PC-9 (cell line): ENCODE measurements around the gene TTF2. TPM values are rescaled to one million over a fixed set of nuclear protein-coding genes. Genes with fewer than 3 reads are reported as not detected.

Experiments used
- BruUV-seq: library from RNA; stranded (reverse); fragments of 400-500 nt; replicated peaks from 2 replicates; lab custom pipeline; 2021; lab: Mats Ljungman, UMichigan
- CTCF ChIA-PET: fragments of 300-600 bp; sonication (Branson Sonifier 250); formaldehyde crosslinking; loops from one replicate; lab custom pipeline; 2022; ENCODE audit warnings: antibody characterized with exemption; lab: Charles Lee
- POLR2A ChIA-PET: fragments of 300-600 bp; sonication (Branson Sonifier 250); formaldehyde crosslinking; loops from one replicate; lab custom pipeline; 2022; ENCODE audit warnings: antibody characterized with exemption; ENCODE audit not compliant: unreplicated experiment; lab: Charles Lee
- DNase-seq, 2 experiments: peaks; one replicate each; pipeline versions ENCODE4 v3.0.0 to v3.0.0-alpha.2; 2015 to 2022; ENCODE audit warnings: mixed read lengths in 1 of 2
- H2AFZ ChIP-seq: fragments of 200-600 bp; sonication (generic); 2 replicates; pipeline ENCODE4 v1.8.1; 2017; ENCODE audit warnings: antibody characterized with exemption
- H3F3A ChIP-seq: fragments of 200-600 bp; sonication (generic); 2 replicates; pipeline ENCODE4 v1.8.1; 2017; ENCODE audit warnings: antibody characterized with exemption, mild to moderate bottlenecking, low read depth; ENCODE audit not compliant: insufficient read depth
- H3K27ac ChIP-seq: fragments of 200-600 bp; sonication (generic); 2 replicates; pipeline ENCODE4 v1.6.1; 2016; ENCODE audit warnings: mixed run types
- H3K27me3 ChIP-seq: fragments of 200-600 bp; sonication (generic); 2 replicates; pipeline ENCODE4 v1.6.1; 2016; ENCODE audit warnings: low read depth, mixed run types; ENCODE audit not compliant: insufficient read depth
- H3K36me3 ChIP-seq: fragments of 200-600 bp; sonication (generic); 2 replicates; pipeline ENCODE4 v1.6.1; 2016; ENCODE audit warnings: low read depth, mixed run types
- H3K4me1 ChIP-seq: fragments of 200-600 bp; sonication (generic); replicated peaks from 2 replicates; pipeline ENCODE4 v1.6.1; 2016; ENCODE audit warnings: mixed run types; ENCODE audit not compliant: insufficient read depth
- H3K4me2 ChIP-seq: fragments of 200-600 bp; sonication (generic); 2 replicates; pipeline ENCODE4 v1.6.1; 2017; ENCODE audit warnings: mixed run types
- H3K4me3 ChIP-seq: fragments of 200-600 bp; sonication (generic); 2 replicates; pipeline ENCODE4 v1.6.1; 2016; ENCODE audit warnings: mixed run types
- H3K79me2 ChIP-seq: fragments of 200-600 bp; sonication (generic); 2 replicates; pipeline ENCODE4 v1.6.1; 2017; ENCODE audit warnings: low read depth, mixed run types
- H3K9me2 ChIP-seq: fragments of 200-600 bp; sonication (generic); 2 replicates; pipeline ENCODE4 v1.8.1; 2017; ENCODE audit warnings: mild to moderate bottlenecking; ENCODE audit not compliant: insufficient read depth
- H3K9me3 ChIP-seq: fragments of 200-600 bp; sonication (generic); 2 replicates; pipeline ENCODE4 v1.8.1; 2016; ENCODE audit warnings: low read depth; ENCODE audit not compliant: insufficient read depth
- H4K20me1 ChIP-seq: fragments of 200-600 bp; sonication (generic); 2 replicates; pipeline ENCODE4 v1.8.1; 2017; ENCODE audit not compliant: insufficient read depth
- EZH2 ChIP-seq: fragments of 200-600 bp; sonication (generic); IDR thresholded peaks from 2 replicates; pipeline ENCODE4 v1.8.0; 2017; ENCODE audit warnings: antibody characterized with exemption, low read depth
- intact Hi-C: fragments of 100-400 bp; cut with micrococcal nuclease; formaldehyde crosslinking; loops from one replicate; pipeline ENCODE4 v1.10.0; 2022; ENCODE audit not compliant: unreplicated experiment
- total RNA-seq: library from RNA; stranded (reverse); gene quantifications from 2 replicates; pipeline ENCODE4 v1.2.3, GENCODE V29; 2021
- TF ChIP-seq, protein P1 (sequence below): fragments of 200-600 bp; sonication (generic); conservative IDR thresholded peaks from 2 replicates; pipeline ENCODE4 v1.6.1; 2017; ENCODE audit warnings: mixed run types, antibody characterized with exemption, mild to moderate bottlenecking, moderate library complexity

Gene TTF2
- total RNA-seq, 1 experiment from 2014 or later = 62.2 TPM

GRCh38 chr1:117037802-117038201 is 22.3 kb upstream of the TTF2 start:
- no peak overlapping the region for H3K27ac ChIP-seq
- ChIA-PET CTCF (no interaction called here), POLR2A (interaction anchor here (0.6 kb wide), 1 partner anchor 294 kb away, joined by 8 read pairs; no protein-coding TSS in a partner anchor)
- H2AFZ ChIP-seq = no peak overlapping the region
- H3K4me1 ChIP-seq = no peaks in the 10 kb centered on the region
- DNase-seq = no peak
- no peaks in the 10 kb centered on the region for H4K20me1 ChIP-seq
- H3K27me3 ChIP-seq = no peaks in the 10 kb centered on the region
- BruUV-seq = no TSS peak
- intact Hi-C loops = no loop called here
- H3F3A ChIP-seq = no peaks in the 10 kb centered on the region
- H3K79me2 ChIP-seq = no peaks in the 10 kb centered on the region
- no peaks in the 10 kb centered on the region for H3K36me3 ChIP-seq
- no peaks in the 10 kb centered on the region for H3K9me3 ChIP-seq
- no peak overlapping the region for H3K4me2 ChIP-seq
- no peak for TF ChIP-seq EZH2
- TF ChIP-seq, protein P1, sequence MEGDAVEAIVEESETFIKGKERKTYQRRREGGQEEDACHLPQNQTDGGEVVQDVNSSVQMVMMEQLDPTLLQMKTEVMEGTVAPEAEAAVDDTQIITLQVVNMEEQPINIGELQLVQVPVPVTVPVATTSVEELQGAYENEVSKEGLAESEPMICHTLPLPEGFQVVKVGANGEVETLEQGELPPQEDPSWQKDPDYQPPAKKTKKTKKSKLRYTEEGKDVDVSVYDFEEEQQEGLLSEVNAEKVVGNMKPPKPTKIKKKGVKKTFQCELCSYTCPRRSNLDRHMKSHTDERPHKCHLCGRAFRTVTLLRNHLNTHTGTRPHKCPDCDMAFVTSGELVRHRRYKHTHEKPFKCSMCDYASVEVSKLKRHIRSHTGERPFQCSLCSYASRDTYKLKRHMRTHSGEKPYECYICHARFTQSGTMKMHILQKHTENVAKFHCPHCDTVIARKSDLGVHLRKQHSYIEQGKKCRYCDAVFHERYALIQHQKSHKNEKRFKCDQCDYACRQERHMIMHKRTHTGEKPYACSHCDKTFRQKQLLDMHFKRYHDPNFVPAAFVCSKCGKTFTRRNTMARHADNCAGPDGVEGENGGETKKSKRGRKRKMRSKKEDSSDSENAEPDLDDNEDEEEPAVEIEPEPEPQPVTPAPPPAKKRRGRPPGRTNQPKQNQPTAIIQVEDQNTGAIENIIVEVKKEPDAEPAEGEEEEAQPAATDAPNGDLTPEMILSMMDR = no peak
- H3K9me2 ChIP-seq = no peaks in the 10 kb centered on the region
- no peak overlapping the region for H3K4me3 ChIP-seq

- no peak for DNase-seq
- CTCF ChIA-PET = no interaction called here
- Histone ChIP-seq H3K27ac (no peak overlapping the region), H3K9me2 (no peaks in the 10 kb centered on the region), H3K27me3 (no peaks in the 10 kb centered on the region), H3K4me1 (no peaks in the 10 kb centered on the region), H3K4me3 (no peak overlapping the region), H3K36me3 (no peaks in the 10 kb centered on the region), H4K20me1 (no peaks in the 10 kb centered on the region), H3K4me2 (no peak overlapping the region), H3K79me2 (no peaks in the 10 kb centered on the region), H3F3A (no peaks in the 10 kb centered on the region), H2AFZ (no peak overlapping the region), H3K9me3 (no peaks in the 10 kb centered on the region)
- TF ChIP-seq, protein P1 = no peak
- TF ChIP-seq EZH2 = no peak
- intact Hi-C loops = no loop called here
- no TSS peak for BruUV-seq
- POLR2A ChIA-PET = interaction anchor here (0.6 kb wide), 1 partner anchor 294 kb away, joined by 8 read pairs; no protein-coding TSS in a partner anchor
These were observed 21.9 kb upstream of the TTF2 start for GRCh38 chr1:117038236-117038635.

- Histone ChIP-seq H2AFZ (no peak overlapping the region), H3K4me2 (no peak overlapping the region), H3K36me3 (0 out of 2 replicates have a peak, but pooled peaks cover 6% of the 10 kb centered on the region), H3K4me1 (no peaks in the 10 kb centered on the region), H3K9me2 (no peaks in the 10 kb centered on the region), H3K27ac (no peak overlapping the region), H3F3A (no peaks in the 10 kb centered on the region), H3K27me3 (no peaks in the 10 kb centered on the region), H3K79me2 (no peaks in the 10 kb centered on the region), H3K4me3 (no peak overlapping the region), H3K9me3 (no peaks in the 10 kb centered on the region), H4K20me1 (no peaks in the 10 kb centered on the region)
- TF ChIP-seq, protein P1 = no peak
- TF ChIP-seq EZH2 = no peak
- intact Hi-C loops = loop anchor here (10.0 kb wide), 1 partner anchor 49 kb away; no protein-coding TSS in a partner anchor
- ChIA-PET CTCF (interaction anchor here (0.7 kb wide), 2 partner anchors 14 to 140 kb away, joined by 3 read pairs; no protein-coding TSS in a partner anchor), POLR2A (no interaction called here)
- no TSS peak for BruUV-seq
- DNase-seq = no peak
These were observed 15.9 kb upstream of the TTF2 start for GRCh38 chr1:117044217-117044616.
